HepG2 (cell line): ENCODE results near the gene FAM219B. TPM values are rescaled to one million over a fixed set of nuclear protein-coding genes. Genes with fewer than 3 reads are reported as not detected.

Source experiments
- HIC2 ChIP-seq: sonication (generic); formaldehyde crosslinking; IDR thresholded peaks from 2 replicates; pipeline ENCODE4 v1.9.0; 2022; ENCODE audit warnings: low read depth, missing genetic modification reagents
- KDM5A ChIP-seq: fragments of 200-600 bp; sonication (generic); IDR thresholded peaks from 2 replicates; pipeline ENCODE4 v1.7.0; 2018; ENCODE audit warnings: antibody characterized with exemption, mild to moderate bottlenecking, low read length, borderline replicate concordance
- KMT2B ChIP-seq: IDR thresholded peaks from 2 replicates; pipeline ENCODE4 v1.6.1; 2016; ENCODE audit warnings: missing genetic modification reagents, missing compliant biosample characterization
- MIER3 ChIP-seq: IDR thresholded peaks from 2 replicates; pipeline ENCODE4 v1.6.1; 2016; ENCODE audit warnings: missing compliant biosample characterization, borderline replicate concordance
- MIXL1 ChIP-seq: IDR thresholded peaks from 2 replicates; pipeline ENCODE4 v1.6.1; 2016
- RELA ChIP-seq: sonication (generic); formaldehyde crosslinking; IDR thresholded peaks from 2 replicates; pipeline ENCODE4 v1.4.0; 2020; ENCODE audit warnings: missing genetic modification reagents
- SMAD1 ChIP-seq: sonication (generic); formaldehyde crosslinking; IDR thresholded peaks from 2 replicates; pipeline ENCODE4 v1.4.0; 2020; ENCODE audit warnings: missing genetic modification reagents, low read depth, mild to moderate bottlenecking, borderline replicate concordance
- SMC3 ChIP-seq: IDR thresholded peaks from 2 replicates; pipeline ENCODE4 v1.6.1; 2011; ENCODE audit warnings: low read length, improper control_type of control experiment
- ZBTB7B ChIP-seq: sonication (generic); formaldehyde crosslinking; IDR thresholded peaks from 2 replicates; pipeline ENCODE4 v1.4.0; 2020; ENCODE audit warnings: missing genetic modification reagents
- ZNF333 ChIP-seq: sonication (generic); formaldehyde crosslinking; IDR thresholded peaks from 2 replicates; pipeline ENCODE4 v1.4.0; 2020; ENCODE audit warnings: mild to moderate bottlenecking, missing genetic modification reagents, borderline replicate concordance
- ZNF382 ChIP-seq: sonication (generic); formaldehyde crosslinking; IDR thresholded peaks from 2 replicates; pipeline ENCODE4 v1.5.0; 2020; ENCODE audit warnings: missing genetic modification reagents, mild to moderate bottlenecking, borderline replicate concordance
- ZNF563 ChIP-seq: sonication (generic); formaldehyde crosslinking; IDR thresholded peaks from 2 replicates; pipeline ENCODE4 v1.8.0; 2022; ENCODE audit warnings: mild to moderate bottlenecking, moderate library complexity, missing genetic modification reagents
- ZNF569 ChIP-seq: sonication (generic); formaldehyde crosslinking; IDR thresholded peaks from 2 replicates; pipeline ENCODE4 v1.5.0; 2020; ENCODE audit warnings: mild to moderate bottlenecking, missing genetic modification reagents, moderate library complexity, borderline replicate concordance
- ZNF710 ChIP-seq: sonication (generic); formaldehyde crosslinking; IDR thresholded peaks from 2 replicates; pipeline ENCODE4 v1.5.0; 2020; ENCODE audit warnings: mild to moderate bottlenecking, missing genetic modification reagents, borderline replicate concordance
- ZNF782 ChIP-seq: sonication (generic); formaldehyde crosslinking; IDR thresholded peaks from 2 replicates; pipeline ENCODE4 v1.4.0; 2020; ENCODE audit warnings: missing genetic modification reagents, mild to moderate bottlenecking, borderline replicate concordance
- ZNF878 ChIP-seq: sonication (generic); formaldehyde crosslinking; IDR thresholded peaks from 2 replicates; pipeline ENCODE4 v1.8.1; 2023; ENCODE audit warnings: mild to moderate bottlenecking, missing genetic modification reagents, moderate library complexity
- ZSCAN31 ChIP-seq: sonication (generic); formaldehyde crosslinking; IDR thresholded peaks from 2 replicates; pipeline ENCODE4 v1.5.0; 2020; ENCODE audit warnings: low read depth, mild to moderate bottlenecking, missing genetic modification reagents
- polyA plus RNA-seq, 8 experiments: library from polyadenylated mRNA; depleted of rRNA in 3 of 8; stranded (reverse) in 7 of 8; unstranded in 1 of 8; fragments of >200 nt; fragmentation: Illumina TruSeq in 4 of 8; extraction: Trizol in 4 of 8; gene quantifications; 2 replicates each; pipeline versions ENCODE4 v1.2.1 to v1.2.3, GENCODE V29; 2011 to 2016; ENCODE audit warnings: low read depth in 4 of 8, missing spikeins in 1 of 8, mixed read lengths in 1 of 8; ENCODE audit not compliant: insufficient read depth in 1 of 8
- total RNA-seq, 5 experiments: library from RNA; depleted of rRNA; stranded (reverse); fragments of >200 nt; fragmentation: Illumina TruSeq; extraction: Trizol; gene quantifications; 2 replicates each; pipeline ENCODE4 v1.2.3, GENCODE V29; 2016; ENCODE audit warnings: low read depth in 1 of 5
- TF ChIP-seq, protein P1 (sequence below): sonication (generic); formaldehyde crosslinking; IDR thresholded peaks from one replicate; pipeline ENCODE4 v1.5.1; 2020; ENCODE audit warnings: mild to moderate bottlenecking, missing genetic modification reagents; ENCODE audit errors: not compliant biosample characterization
- TF ChIP-seq, protein P2 (sequence below): IDR thresholded peaks from 2 replicates; pipeline ENCODE4 v1.6.1; 2016; ENCODE audit warnings: low read depth, borderline replicate concordance

FAM219B gene
- total and polyA plus RNA-seq, 2 of the 13 experiments (the other 11 are each of a cell fraction or from before 2014, with no cell fraction given): 36.6 to 50.2 TPM

- TF ChIP-seq, protein P1, sequence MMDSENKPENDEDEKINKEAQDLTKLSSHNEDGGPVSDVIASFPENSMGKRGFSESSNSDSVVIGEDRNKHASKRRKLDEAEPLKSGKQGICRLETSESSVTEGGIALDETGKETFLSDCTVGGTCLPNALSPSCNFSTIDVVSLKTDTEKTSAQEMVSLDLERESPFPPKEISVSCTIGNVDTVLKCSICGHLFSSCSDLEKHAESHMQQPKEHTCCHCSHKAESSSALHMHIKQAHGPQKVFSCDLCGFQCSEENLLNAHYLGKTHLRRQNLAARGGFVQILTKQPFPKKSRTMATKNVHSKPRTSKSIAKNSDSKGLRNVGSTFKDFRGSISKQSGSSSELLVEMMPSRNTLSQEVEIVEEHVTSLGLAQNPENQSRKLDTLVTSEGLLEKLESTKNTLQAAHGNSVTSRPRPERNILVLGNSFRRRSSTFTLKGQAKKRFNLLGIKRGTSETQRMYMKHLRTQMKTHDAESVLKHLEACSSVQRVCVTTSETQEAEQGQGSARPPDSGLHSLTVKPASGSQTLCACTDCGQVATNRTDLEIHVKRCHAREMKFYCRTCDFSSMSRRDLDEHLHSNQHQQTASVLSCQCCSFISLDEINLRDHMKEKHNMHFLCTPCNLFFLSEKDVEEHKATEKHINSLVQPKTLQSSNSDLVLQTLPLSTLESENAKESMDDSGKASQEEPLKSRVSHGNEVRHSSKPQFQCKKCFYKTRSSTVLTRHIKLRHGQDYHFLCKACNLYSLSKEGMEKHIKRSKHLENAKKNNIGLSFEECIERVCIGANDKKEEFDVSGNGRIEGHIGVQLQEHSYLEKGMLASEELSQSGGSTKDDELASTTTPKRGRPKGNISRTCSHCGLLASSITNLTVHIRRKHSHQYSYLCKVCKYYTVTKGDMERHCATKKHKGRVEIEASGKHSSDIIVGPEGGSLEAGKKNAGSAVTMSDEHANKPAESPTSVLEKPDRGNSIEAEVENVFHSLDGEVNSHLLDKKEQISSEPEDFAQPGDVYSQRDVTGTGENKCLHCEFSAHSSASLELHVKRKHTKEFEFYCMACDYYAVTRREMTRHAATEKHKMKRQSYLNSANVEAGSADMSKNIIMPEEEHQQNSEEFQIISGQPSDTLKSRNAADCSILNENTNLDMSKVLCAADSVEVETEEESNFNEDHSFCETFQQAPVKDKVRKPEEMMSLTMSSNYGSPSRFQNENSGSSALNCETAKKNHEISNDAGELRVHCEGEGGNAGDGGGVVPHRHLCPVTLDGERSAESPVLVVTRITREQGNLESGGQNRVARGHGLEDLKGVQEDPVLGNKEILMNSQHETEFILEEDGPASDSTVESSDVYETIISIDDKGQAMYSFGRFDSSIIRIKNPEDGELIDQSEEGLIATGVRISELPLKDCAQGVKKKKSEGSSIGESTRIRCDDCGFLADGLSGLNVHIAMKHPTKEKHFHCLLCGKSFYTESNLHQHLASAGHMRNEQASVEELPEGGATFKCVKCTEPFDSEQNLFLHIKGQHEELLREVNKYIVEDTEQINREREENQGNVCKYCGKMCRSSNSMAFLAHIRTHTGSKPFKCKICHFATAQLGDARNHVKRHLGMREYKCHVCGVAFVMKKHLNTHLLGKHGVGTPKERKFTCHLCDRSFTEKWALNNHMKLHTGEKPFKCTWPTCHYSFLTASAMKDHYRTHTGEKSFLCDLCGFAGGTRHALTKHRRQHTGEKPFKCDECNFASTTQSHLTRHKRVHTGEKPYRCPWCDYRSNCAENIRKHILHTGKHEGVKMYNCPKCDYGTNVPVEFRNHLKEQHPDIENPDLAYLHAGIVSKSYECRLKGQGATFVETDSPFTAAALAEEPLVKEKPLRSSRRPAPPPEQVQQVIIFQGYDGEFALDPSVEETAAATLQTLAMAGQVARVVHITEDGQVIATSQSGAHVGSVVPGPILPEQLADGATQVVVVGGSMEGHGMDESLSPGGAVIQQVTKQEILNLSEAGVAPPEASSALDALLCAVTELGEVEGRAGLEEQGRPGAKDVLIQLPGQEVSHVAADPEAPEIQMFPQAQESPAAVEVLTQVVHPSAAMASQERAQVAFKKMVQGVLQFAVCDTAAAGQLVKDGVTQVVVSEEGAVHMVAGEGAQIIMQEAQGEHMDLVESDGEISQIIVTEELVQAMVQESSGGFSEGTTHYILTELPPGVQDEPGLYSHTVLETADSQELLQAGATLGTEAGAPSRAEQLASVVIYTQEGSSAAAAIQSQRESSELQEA (CRISPR knock-in tag): no peak
- TF ChIP-seq KMT2B (CRISPR knock-in tag) (no peak), RELA (no peak), SMC3 (no peak), MIXL1 (CRISPR knock-in tag) (no peak), ZSCAN31 (no peak), ZNF333 (CRISPR knock-in tag) (no peak), MIER3 (no peak), ZNF569 (CRISPR knock-in tag) (no peak), ZNF878 (CRISPR knock-in tag) (no peak), ZNF710 (CRISPR knock-in tag) (no peak), ZNF782 (CRISPR knock-in tag) (no peak), HIC2 (CRISPR knock-in tag) (no peak), ZNF563 (CRISPR knock-in tag) (no peak), ZBTB7B (no peak), ZNF382 (CRISPR knock-in tag) (no peak), SMAD1 (CRISPR knock-in tag) (no peak), KDM5A (no peak)
- TF ChIP-seq, protein P2, sequence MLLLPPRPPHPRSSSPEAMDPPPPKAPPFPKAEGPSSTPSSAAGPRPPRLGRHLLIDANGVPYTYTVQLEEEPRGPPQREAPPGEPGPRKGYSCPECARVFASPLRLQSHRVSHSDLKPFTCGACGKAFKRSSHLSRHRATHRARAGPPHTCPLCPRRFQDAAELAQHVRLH (CRISPR knock-in tag): no peak
Observed at GRCh38 chr15:74889390-74889882, 17.2 kb downstream of the FAM219B start (continued).
